ENCODE measurements around the gene SMURF1. TPM values are rescaled to one million over a fixed set of nuclear protein-coding genes. Genes with fewer than 3 reads are reported as not detected.

SMURF1 gene
- total RNA-seq, 1 donor from 2014 or later: 30.2 TPM

GRCh38 chr7:99079104-99079503 is 64.8 kb downstream of the SMURF1 start:
- Mint-ChIP-seq H3K4me3 (ENCODE audit: unreplicated experiment) (no peak overlapping the region), H3K36me3 (ENCODE audit: low read depth) (peaks cover 4% of the 10 kb centered on the region), H3K27me3 (ENCODE audit: low read depth) (no peaks in the 10 kb centered on the region), H3K9me3 (ENCODE audit: low read depth) (no peaks in the 10 kb centered on the region), H3K4me1 (ENCODE audit: low read depth) (peaks cover 57% of the 10 kb centered on the region), H3K27ac (ENCODE audit: unreplicated experiment) (peak overlapping the region; percentile 73)
- DNase-seq (ENCODE audit: low spot score): no peak
- TF ChIP-seq CTCF (IDR thresholded peaks at IDR 0.05): no peak

GRCh38 chr7:99078416-99078815 is 65.5 kb downstream of the SMURF1 start:
- H3K4me1 Mint-ChIP-seq (ENCODE audit: low read depth): peaks cover 51% of the 10 kb centered on the region
- H3K36me3 Mint-ChIP-seq (ENCODE audit: low read depth): peaks cover 4% of the 10 kb centered on the region
- H3K27me3 Mint-ChIP-seq (ENCODE audit: low read depth): no peaks in the 10 kb centered on the region
- DNase-seq (ENCODE audit: low spot score): no peak
- TF ChIP-seq CTCF (IDR thresholded peaks at IDR 0.05): no peak
- H3K4me3 Mint-ChIP-seq (ENCODE audit: unreplicated experiment): no peak overlapping the region
- H3K27ac Mint-ChIP-seq (ENCODE audit: unreplicated experiment): peak overlapping the region; percentile 59
- no peaks in the 10 kb centered on the region for H3K9me3 Mint-ChIP-seq (ENCODE audit: low read depth)

- H3K27me3 Mint-ChIP-seq (ENCODE audit: low read depth): no peaks in the 10 kb centered on the region
- no peak overlapping the region for H3K27ac Mint-ChIP-seq (ENCODE audit: unreplicated experiment)
- no peak for TF ChIP-seq CTCF (IDR thresholded peaks at IDR 0.05)
- peaks cover 4% of the 10 kb centered on the region for H3K36me3 Mint-ChIP-seq (ENCODE audit: low read depth)
- no peak overlapping the region for H3K4me3 Mint-ChIP-seq (ENCODE audit: unreplicated experiment)
- no peak for DNase-seq (ENCODE audit: low spot score)
- peaks cover 43% of the 10 kb centered on the region for H3K4me1 Mint-ChIP-seq (ENCODE audit: low read depth)
- H3K9me3 Mint-ChIP-seq (ENCODE audit: low read depth): no peaks in the 10 kb centered on the region
These were observed 67.3 kb downstream of the SMURF1 start for GRCh38 chr7:99076615-99077014.

GRCh38 chr7:99073839-99074446 is 70.0 kb downstream of the SMURF1 start:
- no peak overlapping the region for H3K4me3 Mint-ChIP-seq (ENCODE audit: unreplicated experiment)
- TF ChIP-seq CTCF (IDR thresholded peaks at IDR 0.05): no peak

GRCh38 chr7:99072126-99072525 is 71.8 kb downstream of the SMURF1 start:
- peaks cover 26% of the 10 kb centered on the region for H3K4me1 Mint-ChIP-seq (ENCODE audit: low read depth)
- H3K27ac Mint-ChIP-seq (ENCODE audit: unreplicated experiment): no peak overlapping the region
- H3K4me3 Mint-ChIP-seq (ENCODE audit: unreplicated experiment): no peak overlapping the region
- TF ChIP-seq CTCF (IDR thresholded peaks at IDR 0.05): no peak
- H3K9me3 Mint-ChIP-seq (ENCODE audit: low read depth): no peaks in the 10 kb centered on the region
- H3K27me3 Mint-ChIP-seq (ENCODE audit: low read depth): no peaks in the 10 kb centered on the region
- no peak for DNase-seq (ENCODE audit: low spot score)
- H3K36me3 Mint-ChIP-seq (ENCODE audit: low read depth): peaks cover 2% of the 10 kb centered on the region

More at GRCh38 chr7:99073839-99074446, 70.0 kb downstream of the SMURF1 start:
- Mint-ChIP-seq H3K27me3 (ENCODE audit: low read depth) (no peaks in the 10 kb centered on the region), H3K4me1 (ENCODE audit: low read depth) (peaks cover 21% of the 10 kb centered on the region), H3K27ac (ENCODE audit: unreplicated experiment) (no peak overlapping the region), H3K36me3 (ENCODE audit: low read depth) (peaks cover 2% of the 10 kb centered on the region), H3K9me3 (ENCODE audit: low read depth) (no peaks in the 10 kb centered on the region)
- no peak for DNase-seq (ENCODE audit: low spot score)

Data from chondrocyte (in vitro differentiated cells).